Peyer's patch (tissue), 4 donors: ENCODE data around the gene SRCIN1.

ENCODE experiments used
- CTCF ChIP-seq, 6 experiments: fragments of 450-650 bp in 4 of 6; fragments of 200-600 bp in 2 of 6; sonication (generic) in 1 of 6; IDR thresholded peaks; one replicate each; pipeline ENCODE4 v1.5.1; 2017 to 2019; ENCODE audit warnings: antibody characterized with exemption in 6 of 6, mild to moderate bottlenecking in 3 of 6, moderate library complexity in 1 of 6
- POLR2A ChIP-seq, 2 donors: fragments of 450-650 bp; IDR thresholded peaks; one replicate each; pipeline ENCODE4 v1.5.1; 2017; ENCODE audit warnings: antibody characterized with exemption in 2 of 2, mild to moderate bottlenecking in 2 of 2, moderate library complexity in 2 of 2

- no peak for TF ChIP-seq POLR2A (IDR thresholded peaks at IDR 0.05)
- TF ChIP-seq CTCF (IDR thresholded peaks at IDR 0.05), result no peak
These were observed 15.8 kb upstream of the SRCIN1 start for GRCh38 chr17:38621538-38621937.
